Endodermal cell (in vitro differentiated cells): ENCODE data around the gene NANS. TPM values are rescaled to one million over a fixed set of nuclear protein-coding genes. Genes with fewer than 3 reads are reported as not detected.
A peak's percentile ranks its signal among the peaks of the same experiment; 100 is the strongest.

ENCODE experiments used
- DNase-seq: peaks from one replicate; pipeline ENCODE4 v3.0.0-alpha.2; 2017
- H3K27ac ChIP-seq: 2 replicates; pipeline ENCODE4 v1.5.1; 2013; ENCODE audit warnings: mild to moderate bottlenecking, low read depth, low read length, moderate library complexity
- H3K27me3 ChIP-seq: 2 replicates; pipeline ENCODE4 v1.6.1; 2013; ENCODE audit warnings: mild to moderate bottlenecking, low read length, moderate library complexity; ENCODE audit not compliant: insufficient read depth, control insufficient read depth, poor library complexity, severe bottlenecking
- H3K36me3 ChIP-seq: 2 replicates; pipeline ENCODE4 v1.7.0; 2013; ENCODE audit warnings: mild to moderate bottlenecking, low read length, moderate library complexity; ENCODE audit not compliant: control insufficient read depth, insufficient read depth
- H3K4me1 ChIP-seq: one replicate; pipeline ENCODE4 v1.7.0; 2013; ENCODE audit warnings: low read length; ENCODE audit not compliant: control insufficient read depth, insufficient read depth
- H3K4me3 ChIP-seq: 2 replicates; pipeline ENCODE4 v1.5.1; 2013; ENCODE audit warnings: mild to moderate bottlenecking, low read length, moderate library complexity
- H3K9ac ChIP-seq: 2 replicates; pipeline ENCODE4 v1.6.1; 2013; ENCODE audit warnings: mild to moderate bottlenecking, low read length, moderate library complexity; ENCODE audit not compliant: poor library complexity, severe bottlenecking; ENCODE audit errors: extremely low read depth
- H3K9me3 ChIP-seq: 2 replicates; pipeline ENCODE4 v1.6.1; 2013; ENCODE audit warnings: mild to moderate bottlenecking, low read length, moderate library complexity; ENCODE audit not compliant: control insufficient read depth
- H3K27ac Mint-ChIP-seq: 2 replicates; pipeline ENCODE4 v1.8.0; 2020; ENCODE audit warnings: mixed read lengths
- H3K27me3 Mint-ChIP-seq: 2 replicates; pipeline ENCODE4 v1.8.0; 2021; ENCODE audit warnings: mild to moderate bottlenecking, mixed read lengths; ENCODE audit not compliant: insufficient read depth
- H3K36me3 Mint-ChIP-seq: 2 replicates; pipeline ENCODE4 v1.8.0; 2020; ENCODE audit warnings: low read depth, mixed read lengths
- H3K4me1 Mint-ChIP-seq: 2 replicates; pipeline ENCODE4 v1.8.0; 2020; ENCODE audit warnings: mixed read lengths
- H3K4me3 Mint-ChIP-seq: 2 replicates; pipeline ENCODE4 v1.8.0; 2020; ENCODE audit warnings: mild to moderate bottlenecking, moderate library complexity, mixed read lengths
- H3K9me3 Mint-ChIP-seq: 2 replicates; pipeline ENCODE4 v1.8.0; 2020; ENCODE audit warnings: mild to moderate bottlenecking, mixed read lengths
- CTCF ChIP-seq: fragments of 200-600 bp; sonication (generic); conservative IDR thresholded peaks from 2 replicates; pipeline ENCODE4 v1.5.0; 2021; ENCODE audit warnings: antibody characterized with exemption, mild to moderate bottlenecking
- WGBS, 2 experiments: methylation state at CpG; one replicate each; pipeline versions ENCODE4 v1.1.5 to v1.1.7; 2013; ENCODE audit warnings: missing lambda C conversion rate in 2 of 2, mixed read lengths in 1 of 2; ENCODE audit not compliant: insufficient coverage in 1 of 2, insufficient read length in 1 of 2; 5-methylcytosine and 5-hydroxymethylcytosine counted together
- total RNA-seq, 2 donors: library from RNA; stranded (reverse); fragmentation: NEBNext Ultra II Directional in 1 of 2; extraction: Animal tissue kit (Norgen Biotek cat#: 25700) in 1 of 2; gene quantifications; 2 replicates in 1 of 2; 3 replicates in 1 of 2; pipeline ENCODE4 v1.2.1, GENCODE V29; 2021

NANS gene
- total RNA-seq, 2 donors from 2014 or later: 46.2 to 50.4 TPM

- Histone ChIP-seq H3K9me3 (no peaks in the 10 kb centered on the region), H3K4me1 (no peaks in the 10 kb centered on the region), H3K4me3 (no peak overlapping the region), H3K9ac (no peak overlapping the region), H3K27ac (no peak overlapping the region), H3K27me3 (no peaks in the 10 kb centered on the region), H3K36me3 (peaks cover 14% of the 10 kb centered on the region)
- TF ChIP-seq CTCF: no peak
- Mint-ChIP-seq H3K27ac (no peak overlapping the region), H3K4me3 (no peak overlapping the region), H3K36me3 (peaks cover 28% of the 10 kb centered on the region), H3K27me3 (no peaks in the 10 kb centered on the region), H3K9me3 (no peaks in the 10 kb centered on the region), H3K4me1 (peaks cover 3% of the 10 kb centered on the region)
- no peak for DNase-seq
- 96% methylated on average over 4 to 7 of the region's 7 CpGs for WGBS, 2 experiments
Observed at GRCh38 chr9:98070704-98071103, 14.2 kb downstream of the NANS start.

DNA sequence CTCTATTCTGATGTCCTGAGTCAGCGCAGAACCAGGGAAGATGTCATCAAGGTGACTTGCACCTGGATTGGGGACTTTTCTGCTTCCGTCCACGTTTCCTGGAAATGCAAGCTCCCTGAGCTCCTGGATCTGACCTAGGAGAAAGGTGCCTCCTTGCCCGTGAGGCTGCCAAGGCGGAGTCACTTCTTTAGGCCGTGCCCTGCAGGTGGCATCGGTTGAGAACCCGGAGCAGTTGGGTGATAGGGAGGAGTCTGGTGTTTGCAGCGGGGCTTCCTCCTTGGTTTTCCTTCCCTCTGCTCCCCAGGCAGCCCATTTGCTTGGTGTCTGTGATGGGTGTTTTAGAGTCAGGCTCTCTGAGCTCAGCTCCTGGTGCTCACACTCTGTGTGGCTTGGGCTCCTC is 15.2 kb downstream of the NANS start:
- H3K36me3 Mint-ChIP-seq: peaks cover 20% of the 10 kb centered on the region
- WGBS, 2 experiments: 94 to 100% methylated on average over 3 to 9 of the region's 9 CpGs

DNA sequence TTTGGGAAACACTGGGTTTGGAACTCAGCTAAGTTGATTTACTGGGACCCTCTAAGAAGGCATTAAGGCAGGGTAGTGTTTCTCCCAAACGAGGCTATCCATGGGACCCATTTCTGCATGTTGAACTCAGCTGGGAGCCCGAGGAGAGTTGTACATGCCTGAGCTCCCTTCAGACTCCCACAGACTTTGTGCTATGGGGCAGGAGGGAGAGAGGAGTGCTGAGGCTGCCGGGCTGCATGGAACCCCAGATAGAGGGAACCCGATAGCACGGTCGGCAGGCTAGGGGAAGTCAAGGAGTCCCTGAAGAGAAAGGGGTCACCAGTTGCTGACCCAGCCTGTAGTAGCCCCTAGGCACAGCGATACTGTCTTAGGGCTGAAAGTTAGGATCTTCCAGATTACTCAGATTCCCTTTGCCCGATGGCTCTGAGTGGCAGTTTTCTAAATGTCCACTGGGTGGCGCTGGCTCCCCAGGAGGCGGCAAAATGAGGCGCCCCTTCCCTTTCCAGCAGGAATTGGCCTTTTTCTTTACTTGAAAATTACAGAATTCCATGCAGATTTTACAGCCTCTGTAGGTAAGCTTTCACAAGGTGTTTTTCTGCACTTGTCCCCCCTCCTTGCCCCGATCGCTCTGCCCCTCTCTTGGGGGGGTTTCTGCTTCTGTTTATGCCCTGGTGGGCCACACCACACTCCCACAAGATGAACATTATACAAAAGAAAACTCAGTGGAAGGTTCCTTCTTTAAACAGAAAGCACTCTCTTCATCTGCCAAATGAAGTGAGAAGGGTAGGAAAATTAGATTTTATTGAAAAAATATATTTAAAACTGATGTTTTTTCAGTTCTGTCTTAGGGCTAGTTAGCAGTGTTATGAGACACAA is 17.8 kb downstream of the NANS start:
- Mint-ChIP-seq H3K4me1 (peaks cover 3% of the 10 kb centered on the region), H3K27me3 (no peaks in the 10 kb centered on the region), H3K36me3 (peaks cover 23% of the 10 kb centered on the region), H3K4me3 (no peak overlapping the region), H3K27ac (peak overlapping the region; percentile 52), H3K9me3 (no peaks in the 10 kb centered on the region)
- 21 to 25% methylated on average over 11 to 13 of the region's 13 CpGs for WGBS, 2 experiments
- TF ChIP-seq CTCF: peak; percentile 98
- Histone ChIP-seq H3K9me3 (no peaks in the 10 kb centered on the region), H3K4me3 (no peak overlapping the region), H3K36me3 (peaks cover 20% of the 10 kb centered on the region), H3K27me3 (no peaks in the 10 kb centered on the region), H3K27ac (no peak overlapping the region), H3K9ac (no peak overlapping the region), H3K4me1 (no peaks in the 10 kb centered on the region)
- DNase-seq: peak; percentile 93

More for the DNA sequence above, 15.2 kb downstream of the NANS start:
- H3K4me3 ChIP-seq: no peak overlapping the region
- no peak overlapping the region for H3K27ac ChIP-seq
- H3K27ac Mint-ChIP-seq: no peak overlapping the region
- H3K4me1 ChIP-seq: no peaks in the 10 kb centered on the region
- no peaks in the 10 kb centered on the region for H3K27me3 Mint-ChIP-seq
- peaks cover 6% of the 10 kb centered on the region for H3K36me3 ChIP-seq
- no peaks in the 10 kb centered on the region for H3K9me3 Mint-ChIP-seq
- DNase-seq: no peak
- TF ChIP-seq CTCF: no peak
- no peaks in the 10 kb centered on the region for H3K9me3 ChIP-seq
- peaks cover 3% of the 10 kb centered on the region for H3K4me1 Mint-ChIP-seq
- no peaks in the 10 kb centered on the region for H3K27me3 ChIP-seq
- H3K9ac ChIP-seq: no peak overlapping the region
- no peak overlapping the region for H3K4me3 Mint-ChIP-seq
